Measurements from ENCODE around the gene PRRX2. TPM values are rescaled to one million over a fixed set of nuclear protein-coding genes. Genes with fewer than 3 reads are reported as not detected.

The PRRX2 gene
- total RNA-seq, 2 donors from 2014 or later: 4.3 to 14.3 TPM

- intact Hi-C loops (cut with DNase I): no loop called here
- Histone ChIP-seq H3K9me3 (no peaks in the 10 kb centered on the region), H3K4me3 (no peak overlapping the region), H3K27me3 (replicated peaks; ENCODE audit: insufficient read depth) (no peaks in the 10 kb centered on the region), H3K36me3 (peaks cover 11 to 24% of the 10 kb centered on the region in 2 donors), H3K27ac (peak overlapping the region in 1 of 2 donors; percentile 7), H3K4me1 (replicated peaks) (peaks cover 17% of the 10 kb centered on the region)
- DNase-seq (ENCODE audit: low spot score): no peak
- WGBS: 58% methylated on average over 21 of the region's 21 CpGs
- TF ChIP-seq POLR2AphosphoS5 (IDR thresholded peaks at IDR 0.05): no peak
- TF ChIP-seq, protein P1, sequence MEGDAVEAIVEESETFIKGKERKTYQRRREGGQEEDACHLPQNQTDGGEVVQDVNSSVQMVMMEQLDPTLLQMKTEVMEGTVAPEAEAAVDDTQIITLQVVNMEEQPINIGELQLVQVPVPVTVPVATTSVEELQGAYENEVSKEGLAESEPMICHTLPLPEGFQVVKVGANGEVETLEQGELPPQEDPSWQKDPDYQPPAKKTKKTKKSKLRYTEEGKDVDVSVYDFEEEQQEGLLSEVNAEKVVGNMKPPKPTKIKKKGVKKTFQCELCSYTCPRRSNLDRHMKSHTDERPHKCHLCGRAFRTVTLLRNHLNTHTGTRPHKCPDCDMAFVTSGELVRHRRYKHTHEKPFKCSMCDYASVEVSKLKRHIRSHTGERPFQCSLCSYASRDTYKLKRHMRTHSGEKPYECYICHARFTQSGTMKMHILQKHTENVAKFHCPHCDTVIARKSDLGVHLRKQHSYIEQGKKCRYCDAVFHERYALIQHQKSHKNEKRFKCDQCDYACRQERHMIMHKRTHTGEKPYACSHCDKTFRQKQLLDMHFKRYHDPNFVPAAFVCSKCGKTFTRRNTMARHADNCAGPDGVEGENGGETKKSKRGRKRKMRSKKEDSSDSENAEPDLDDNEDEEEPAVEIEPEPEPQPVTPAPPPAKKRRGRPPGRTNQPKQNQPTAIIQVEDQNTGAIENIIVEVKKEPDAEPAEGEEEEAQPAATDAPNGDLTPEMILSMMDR (IDR thresholded peaks at IDR 0.05): no peak
- TF ChIP-seq POLR2A (IDR thresholded peaks at IDR 0.05): no peak
Measured at GRCh38 chr9:129630967-129631673, 34.3 kb upstream of the PRRX2 start.

DNA sequence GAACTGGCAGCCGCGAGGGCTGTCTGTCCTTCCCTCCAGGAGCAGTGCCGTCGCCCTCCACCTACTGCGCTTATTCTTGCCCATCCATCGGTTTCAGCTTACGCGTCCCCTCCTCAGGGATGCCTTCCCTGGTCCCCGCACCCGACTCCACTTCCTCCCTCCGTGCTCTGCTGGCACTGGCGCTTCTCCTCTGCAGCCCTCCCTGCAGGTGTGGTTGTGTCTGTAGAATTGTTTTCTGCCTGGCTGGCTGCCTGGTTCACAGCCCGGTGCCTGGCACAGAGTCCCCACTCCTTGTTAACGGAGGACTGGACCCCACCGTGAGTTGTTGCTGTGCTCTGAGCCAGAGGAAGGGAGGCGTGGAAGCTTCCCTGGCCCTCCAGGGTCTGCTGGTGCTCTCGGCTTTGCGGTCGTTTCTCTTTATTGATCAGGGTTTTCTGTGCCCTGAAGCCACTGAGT, 33.7 kb upstream of the PRRX2 start:
- peaks cover 11 to 27% of the 10 kb centered on the region in 2 donors for H3K36me3 ChIP-seq
- DNase-seq (ENCODE audit: low spot score): no peak
- no peak overlapping the region for H3K27ac ChIP-seq
- no peaks in the 10 kb centered on the region for H3K27me3 ChIP-seq (replicated peaks; ENCODE audit: insufficient read depth)
- no peak overlapping the region for H3K4me3 ChIP-seq
- intact Hi-C loops (cut with DNase I): no loop called here
- TF ChIP-seq, protein P1 (IDR thresholded peaks at IDR 0.05): no peak
- no peak for TF ChIP-seq POLR2AphosphoS5 (IDR thresholded peaks at IDR 0.05)
- TF ChIP-seq POLR2A (IDR thresholded peaks at IDR 0.05): no peak
- H3K9me3 ChIP-seq: no peaks in the 10 kb centered on the region
- H3K4me1 ChIP-seq (replicated peaks): peaks cover 17% of the 10 kb centered on the region
- WGBS: 65% methylated on average over 19 of the region's 19 CpGs

GRCh38 chr9:129632460-129632859, 33.0 kb upstream of the PRRX2 start:
- Histone ChIP-seq H3K4me1 (replicated peaks) (peaks cover 11% of the 10 kb centered on the region), H3K27ac (no peak overlapping the region), H3K4me3 (no peak overlapping the region), H3K9me3 (no peaks in the 10 kb centered on the region), H3K27me3 (replicated peaks; ENCODE audit: insufficient read depth) (no peaks in the 10 kb centered on the region), H3K36me3 (peaks cover 14 to 35% of the 10 kb centered on the region in 2 donors)
- TF ChIP-seq POLR2AphosphoS5 (IDR thresholded peaks at IDR 0.05) (no peak), POLR2A (IDR thresholded peaks at IDR 0.05) (no peak)
- TF ChIP-seq, protein P1 (IDR thresholded peaks at IDR 0.05): no peak
- DNase-seq (ENCODE audit: low spot score): no peak
- intact Hi-C loops (cut with DNase I): no loop called here
- WGBS: 72% methylated on average over 13 of the region's 13 CpGs

- Histone ChIP-seq H3K4me1 (replicated peaks) (peaks cover 4% of the 10 kb centered on the region), H3K36me3 (peaks cover 14 to 37% of the 10 kb centered on the region in 2 donors), H3K27me3 (replicated peaks; ENCODE audit: insufficient read depth) (no peaks in the 10 kb centered on the region), H3K4me3 (no peak overlapping the region), H3K9me3 (no peaks in the 10 kb centered on the region), H3K27ac (no peak overlapping the region)
- no peak for DNase-seq (ENCODE audit: low spot score)
- 93% methylated on average over 4 of the region's 4 CpGs for WGBS
- intact Hi-C loops (cut with DNase I): no loop called here
- TF ChIP-seq POLR2AphosphoS5 (IDR thresholded peaks at IDR 0.05): no peak
- TF ChIP-seq, protein P1 (IDR thresholded peaks at IDR 0.05): no peak
- no peak for TF ChIP-seq POLR2A (IDR thresholded peaks at IDR 0.05)
Measured at GRCh38 chr9:129633207-129633606, 32.2 kb upstream of the PRRX2 start.

GRCh38 chr9:129633848-129634247, 31.6 kb upstream of the PRRX2 start:
- TF ChIP-seq, protein P1 (IDR thresholded peaks at IDR 0.05): no peak
- TF ChIP-seq POLR2A (IDR thresholded peaks at IDR 0.05): no peak
- no peak for TF ChIP-seq POLR2AphosphoS5 (IDR thresholded peaks at IDR 0.05)
- no peak overlapping the region for H3K4me3 ChIP-seq
- H3K27me3 ChIP-seq (replicated peaks; ENCODE audit: insufficient read depth): no peaks in the 10 kb centered on the region
- peaks cover 14 to 40% of the 10 kb centered on the region in 2 donors for H3K36me3 ChIP-seq
- H3K9me3 ChIP-seq: no peaks in the 10 kb centered on the region
- no peaks in the 10 kb centered on the region for H3K4me1 ChIP-seq (replicated peaks)
- no peak for DNase-seq (ENCODE audit: low spot score)
- intact Hi-C loops (cut with DNase I): no loop called here
- no peak overlapping the region for H3K27ac ChIP-seq
- 81% methylated on average over 12 of the region's 13 CpGs for WGBS
